Measurements from ENCODE around the gene IPO11. TPM values are rescaled to one million over a fixed set of nuclear protein-coding genes. Genes with fewer than 3 reads are reported as not detected.
"Not testable (repeated sequence)": the region's sequence is repeated elsewhere in the genome, so short reads cannot be mapped to it uniquely, and the experiment has no call there.

Gene IPO11
- total RNA-seq, 2 experiments from 2014 or later = 55.4 to 59.2 TPM

DNA sequence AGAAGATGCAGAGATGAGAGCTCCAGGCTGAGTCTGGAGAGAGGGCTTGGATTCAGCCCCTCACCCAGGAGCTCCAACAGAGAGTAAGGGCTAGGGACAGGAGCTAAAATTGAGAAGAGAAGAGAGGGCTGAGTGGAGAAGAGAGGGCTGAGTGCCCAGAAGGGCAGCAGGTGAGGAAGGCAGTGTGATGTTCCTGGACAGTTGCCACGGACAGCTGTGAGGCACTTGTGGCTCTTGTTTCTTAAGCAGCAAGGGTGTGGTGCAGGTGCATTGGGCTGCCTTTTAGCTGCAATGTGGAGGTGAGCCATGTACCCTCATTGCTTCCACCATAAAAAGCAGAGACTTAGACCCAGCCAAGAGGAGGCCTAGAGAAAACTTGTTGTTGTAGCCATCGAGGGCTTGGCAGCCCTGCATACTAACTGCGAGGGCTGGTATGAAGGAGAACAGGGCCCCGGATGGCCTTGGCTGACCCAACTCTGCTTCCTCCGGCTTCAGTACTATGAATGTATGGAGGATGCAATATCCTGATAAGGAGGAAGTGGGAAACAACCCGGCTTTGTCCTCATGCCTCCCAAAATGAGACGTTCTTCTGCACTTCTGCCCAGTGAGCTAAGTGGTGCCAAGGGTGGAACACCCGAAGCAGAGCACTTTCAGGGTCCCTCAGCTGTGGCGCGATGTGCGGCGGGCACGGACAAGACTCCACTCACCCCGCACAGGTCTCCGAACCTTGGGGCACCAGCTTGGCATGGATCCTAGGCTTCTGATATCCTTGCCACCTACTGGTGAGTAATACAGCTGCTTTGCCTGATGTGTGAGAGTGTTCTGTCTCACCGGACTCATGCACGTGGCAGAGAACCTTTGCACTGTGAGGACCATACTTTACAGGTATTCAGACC, 231.2 kb downstream of the IPO11 start:
- intact Hi-C loops (cut with micrococcal nuclease) = no loop called here
- no peak overlapping the region for H3K4me3 Mint-ChIP-seq
- ChIA-PET CTCF (no interaction called here), POLR2A (no interaction called here)
- H3K27ac Mint-ChIP-seq = no peak overlapping the region
- H3K9me3 Mint-ChIP-seq = no peaks in the 10 kb centered on the region
- H3K4me1 Mint-ChIP-seq (ENCODE audit: low read depth) = no peaks in the 10 kb centered on the region
- no peaks in the 10 kb centered on the region for H3K27me3 Mint-ChIP-seq
- DNase-seq = no peak
- no peaks in the 10 kb centered on the region for H3K36me3 Mint-ChIP-seq

DNA sequence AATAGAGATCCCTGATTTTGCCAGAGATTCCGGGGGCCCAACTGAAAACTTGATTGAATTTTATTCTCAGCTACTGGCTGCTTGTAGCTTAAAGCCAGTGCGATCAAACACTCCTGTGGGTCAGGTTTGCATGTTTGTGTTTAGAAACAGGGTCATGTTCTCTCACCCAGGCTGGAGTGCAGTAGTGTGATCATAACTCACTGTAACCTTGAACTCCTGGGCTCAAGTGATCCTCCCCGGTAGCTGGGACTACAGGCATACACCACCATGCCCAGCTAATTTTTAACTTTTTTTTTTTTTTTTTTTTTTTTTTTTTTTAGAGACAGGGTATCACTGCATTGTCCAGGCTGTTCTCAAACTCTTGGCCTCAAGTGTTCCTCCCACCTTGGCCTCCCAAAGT, 232.7 kb downstream of the IPO11 start:
- Mint-ChIP-seq H3K4me1 (ENCODE audit: low read depth) (no peaks in the 10 kb centered on the region), H3K27me3 (no peaks in the 10 kb centered on the region), H3K4me3 (no peak overlapping the region), H3K9me3 (no peaks in the 10 kb centered on the region), H3K36me3 (no peaks in the 10 kb centered on the region), H3K27ac (no peak overlapping the region)
- ChIA-PET CTCF (no interaction called here), POLR2A (no interaction called here)
- no peak for DNase-seq
- intact Hi-C loops (cut with micrococcal nuclease) = no loop called here

DNA sequence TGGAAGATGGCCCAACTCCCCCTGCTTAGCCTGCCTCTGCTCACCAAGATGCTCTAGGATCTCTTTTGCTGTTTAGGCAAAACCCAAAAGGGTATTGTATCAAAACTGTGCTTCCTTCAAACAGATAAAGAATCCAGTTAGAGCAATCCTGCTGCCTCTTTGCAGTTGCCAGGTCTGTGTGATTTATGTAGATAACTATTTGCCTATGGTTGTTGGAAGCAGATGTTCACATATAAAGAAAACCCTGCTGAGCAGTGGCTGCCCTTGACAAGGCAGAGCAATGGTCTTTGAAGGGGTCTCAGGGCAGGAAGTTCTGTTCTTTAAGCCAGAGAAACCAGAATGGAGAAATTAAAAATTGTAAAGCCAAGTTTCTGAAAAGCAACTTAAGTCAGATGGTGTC, 234.7 kb downstream of the IPO11 start:
- ChIA-PET POLR2A (no interaction called here), CTCF (no interaction called here)
- intact Hi-C loops (cut with micrococcal nuclease) = no loop called here
- no peak for DNase-seq
- Mint-ChIP-seq H3K27me3 (no peaks in the 10 kb centered on the region), H3K27ac (no peak overlapping the region), H3K4me1 (ENCODE audit: low read depth) (no peaks in the 10 kb centered on the region), H3K9me3 (no peaks in the 10 kb centered on the region), H3K4me3 (no peak overlapping the region), H3K36me3 (no peaks in the 10 kb centered on the region)

DNA sequence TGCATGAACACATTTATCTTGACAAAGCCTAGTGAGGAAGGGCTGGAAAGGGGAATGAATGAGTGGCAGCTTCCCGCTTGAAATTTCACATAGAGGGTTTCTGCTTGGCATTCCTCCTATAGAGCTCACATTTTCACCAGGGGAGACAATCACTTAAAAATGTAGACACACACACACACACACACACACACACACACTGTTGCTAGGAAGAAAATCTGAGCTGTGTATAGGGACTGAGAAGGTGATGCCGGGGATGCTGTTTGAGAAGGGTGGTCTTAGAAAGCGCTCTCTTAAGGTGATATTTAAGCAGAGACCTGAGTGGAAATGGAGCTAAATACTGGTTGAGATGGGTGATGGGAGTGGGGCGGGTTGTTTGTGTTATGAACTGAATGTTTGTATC, 236.5 kb downstream of the IPO11 start:
- Mint-ChIP-seq H3K4me1 (ENCODE audit: low read depth) (no peaks in the 10 kb centered on the region), H3K4me3 (no peak overlapping the region), H3K36me3 (no peaks in the 10 kb centered on the region), H3K27me3 (no peaks in the 10 kb centered on the region), H3K9me3 (no peaks in the 10 kb centered on the region), H3K27ac (no peak overlapping the region)
- POLR2A ChIA-PET = no interaction called here
- CTCF ChIA-PET = no interaction called here
- intact Hi-C loops (cut with micrococcal nuclease) = no loop called here
- no peak for DNase-seq

DNA sequence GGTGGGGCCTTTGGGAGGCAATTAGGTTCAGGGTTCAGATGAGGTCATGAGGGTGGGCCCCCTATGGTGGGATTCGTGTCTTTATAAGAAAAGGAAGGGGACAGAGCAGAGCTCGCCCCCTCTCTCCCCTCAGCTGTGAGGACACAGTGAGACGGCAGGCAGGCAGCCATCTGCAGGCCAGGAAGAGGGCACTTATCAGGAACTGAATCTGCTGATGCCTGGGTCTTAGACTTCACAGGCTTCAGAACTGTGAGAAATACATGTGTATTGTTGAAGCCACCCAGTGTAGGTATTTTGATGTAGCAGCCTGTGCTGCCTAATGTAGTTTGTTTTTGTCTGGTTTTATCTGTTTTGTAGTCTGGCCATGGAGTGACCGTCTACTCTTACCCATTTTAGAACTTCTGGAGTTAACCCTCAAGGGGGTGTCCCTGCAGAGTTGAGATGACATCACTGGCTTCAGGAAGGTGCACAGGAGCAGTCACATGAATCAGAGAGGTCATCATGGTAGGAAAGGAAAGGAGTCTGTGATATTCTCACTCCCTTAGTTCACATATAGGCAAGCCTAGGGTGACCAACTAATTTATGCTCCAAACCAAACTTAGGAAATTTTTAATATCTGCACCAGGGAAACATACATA, 237.0 kb downstream of the IPO11 start:
- Mint-ChIP-seq H3K9me3 (peaks cover 1% of the 10 kb centered on the region), H3K4me3 (no peak overlapping the region), H3K36me3 (no peaks in the 10 kb centered on the region), H3K4me1 (ENCODE audit: low read depth) (no peaks in the 10 kb centered on the region), H3K27me3 (no peaks in the 10 kb centered on the region), H3K27ac (no peak overlapping the region)
- CTCF ChIA-PET = no interaction called here
- DNase-seq = no peak
- POLR2A ChIA-PET = no interaction called here
- intact Hi-C loops (cut with micrococcal nuclease) = no loop called here

DNA sequence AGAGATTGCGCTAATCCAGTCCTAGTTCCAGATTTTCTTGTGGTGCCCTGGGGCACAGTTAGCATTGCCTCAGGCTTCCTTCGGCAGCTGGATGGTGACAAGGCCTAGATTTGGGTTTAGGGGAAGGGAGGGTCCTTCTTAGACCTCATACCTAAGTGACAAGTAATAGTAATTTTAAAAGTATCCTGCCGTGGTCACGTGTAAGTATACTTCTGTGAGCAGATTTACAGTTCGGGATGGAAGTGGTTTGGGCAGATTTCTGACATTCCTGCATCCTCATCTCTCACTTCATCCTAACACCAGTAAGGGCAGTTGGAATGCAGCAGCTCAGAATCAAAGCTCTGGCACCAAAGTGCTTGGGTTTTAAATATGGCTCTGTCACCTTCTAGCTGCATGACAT, 237.6 kb downstream of the IPO11 start:
- Mint-ChIP-seq H3K4me1 (ENCODE audit: low read depth) (no peaks in the 10 kb centered on the region), H3K36me3 (no peaks in the 10 kb centered on the region), H3K27ac (no peak overlapping the region), H3K4me3 (no peak overlapping the region), H3K9me3 (peaks cover 2% of the 10 kb centered on the region), H3K27me3 (no peaks in the 10 kb centered on the region)
- ChIA-PET CTCF (no interaction called here), POLR2A (no interaction called here)
- no peak for DNase-seq
- intact Hi-C loops (cut with micrococcal nuclease) = no loop called here

DNA sequence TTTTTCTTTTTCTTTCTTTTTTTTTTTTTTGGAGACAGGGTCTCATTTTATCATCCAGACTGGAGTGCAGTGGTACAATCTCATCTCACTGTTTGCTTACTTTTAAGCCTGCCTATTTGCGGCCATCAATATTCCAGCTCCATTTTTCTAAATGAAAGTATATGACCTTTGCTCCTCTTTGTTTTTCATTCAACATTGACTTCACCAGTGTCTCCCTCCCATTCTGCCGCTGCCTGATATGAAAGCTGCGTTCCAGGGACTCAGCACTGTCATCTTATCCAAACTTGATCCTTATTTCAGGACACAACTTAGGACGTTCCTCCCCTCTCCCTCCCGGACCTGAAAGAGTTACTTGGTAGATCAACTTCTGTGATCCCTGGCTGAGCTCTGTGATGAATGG, 239.7 kb downstream of the IPO11 start:
- no peak overlapping the region for H3K27ac Mint-ChIP-seq
- no peak overlapping the region for H3K4me3 Mint-ChIP-seq
- no peaks in the 10 kb centered on the region for H3K36me3 Mint-ChIP-seq
- POLR2A ChIA-PET = no interaction called here
- intact Hi-C loops (cut with micrococcal nuclease) = no loop called here
- CTCF ChIA-PET = no interaction called here
- H3K9me3 Mint-ChIP-seq = peaks cover 5% of the 10 kb centered on the region
- no peaks in the 10 kb centered on the region for H3K4me1 Mint-ChIP-seq (ENCODE audit: low read depth)
- no peak for DNase-seq
- H3K27me3 Mint-ChIP-seq = no peaks in the 10 kb centered on the region

DNA sequence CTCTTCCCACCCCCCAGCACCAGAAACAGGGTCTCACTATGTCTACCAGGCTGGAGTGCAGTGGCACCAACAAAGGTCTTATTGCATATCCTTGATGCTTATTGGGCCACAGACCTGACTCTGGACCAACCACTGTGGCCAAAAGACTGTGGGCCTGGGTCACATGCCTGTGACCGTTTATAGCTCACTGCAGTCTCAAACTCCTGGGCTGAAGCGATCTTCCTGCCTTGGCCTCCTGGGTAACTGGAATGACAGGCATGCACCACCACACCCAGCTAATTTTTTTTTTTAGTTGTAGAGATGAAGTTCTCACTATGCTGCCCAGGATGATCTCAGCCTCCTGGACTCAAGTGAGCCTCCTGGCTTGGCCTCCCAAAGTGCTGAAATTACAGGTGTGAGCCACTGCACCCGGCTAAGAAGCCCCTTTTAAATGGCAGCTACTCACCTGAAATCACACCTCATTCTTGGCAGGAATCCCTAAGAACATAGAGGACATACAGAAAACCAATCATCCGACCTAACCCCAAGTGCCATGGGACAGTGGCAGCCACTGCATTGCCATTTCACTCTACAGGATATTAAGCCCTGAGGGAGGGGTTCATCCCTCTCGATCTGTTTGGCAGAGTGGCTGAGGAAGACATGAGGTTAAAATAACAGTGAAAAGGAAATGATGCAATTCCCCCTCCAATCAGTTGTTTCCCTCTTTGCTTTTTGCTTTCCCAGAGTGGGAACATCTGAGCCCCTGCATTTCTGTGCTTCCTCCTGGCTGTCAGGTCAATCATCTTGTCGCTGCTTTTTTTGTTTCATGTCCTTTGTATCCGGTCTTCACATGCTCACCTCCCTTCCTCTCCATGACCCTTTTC, 240.7 kb downstream of the IPO11 start:
- intact Hi-C loops (cut with micrococcal nuclease) = no loop called here
- no peaks in the 10 kb centered on the region for H3K27me3 Mint-ChIP-seq

DNA sequence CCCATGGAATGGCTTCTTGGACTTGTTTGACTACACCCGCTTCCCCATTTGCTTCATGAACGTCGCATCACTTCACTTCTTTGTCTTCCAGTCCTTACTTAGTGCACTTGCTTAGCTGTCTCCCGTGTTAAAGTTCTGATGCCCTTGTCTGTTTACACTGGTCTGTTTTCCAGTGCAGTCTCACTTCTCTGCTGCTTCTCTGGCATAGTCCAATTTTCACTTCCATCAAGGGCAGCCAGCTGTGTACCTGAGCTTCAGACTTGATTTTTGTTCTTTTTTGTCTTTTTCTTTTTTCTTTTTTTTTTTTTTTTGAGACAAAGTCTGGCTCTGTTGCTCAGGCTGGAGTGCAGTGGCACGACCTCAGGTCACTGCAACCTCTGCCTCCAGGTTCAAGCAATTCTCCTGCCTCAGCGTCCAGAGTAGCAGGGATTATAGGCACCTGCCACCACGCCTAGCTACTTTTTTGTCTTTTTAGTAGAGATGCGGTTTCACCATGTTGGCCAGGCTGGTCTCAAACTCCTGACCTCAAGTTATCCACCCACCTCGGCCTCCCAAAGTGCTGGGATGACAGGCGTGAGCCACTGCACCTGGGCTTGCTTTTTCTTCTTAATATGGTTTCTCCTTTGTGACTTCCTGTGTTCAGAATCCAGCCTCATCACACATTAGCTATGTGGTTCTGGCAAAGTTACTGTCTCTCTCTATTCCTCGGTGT, 241.5 kb downstream of the IPO11 start:
- intact Hi-C loops (cut with micrococcal nuclease) = no loop called here
- DNase-seq = no peak
- POLR2A ChIA-PET = no interaction called here
- Mint-ChIP-seq H3K4me3 (no peak overlapping the region), H3K4me1 (ENCODE audit: low read depth) (no peaks in the 10 kb centered on the region), H3K27ac (no peak overlapping the region), H3K9me3 (peaks cover 17% of the 10 kb centered on the region), H3K36me3 (no peaks in the 10 kb centered on the region), H3K27me3 (no peaks in the 10 kb centered on the region)
- CTCF ChIA-PET = no interaction called here

More for the DNA sequence above, 240.7 kb downstream of the IPO11 start:
- Mint-ChIP-seq H3K4me3 (no peak overlapping the region), H3K9me3 (peaks cover 11% of the 10 kb centered on the region), H3K36me3 (no peaks in the 10 kb centered on the region), H3K27ac (no peak overlapping the region), H3K4me1 (ENCODE audit: low read depth) (no peaks in the 10 kb centered on the region)
- DNase-seq = no peak
- POLR2A ChIA-PET = no interaction called here
- CTCF ChIA-PET = no interaction called here

DNA sequence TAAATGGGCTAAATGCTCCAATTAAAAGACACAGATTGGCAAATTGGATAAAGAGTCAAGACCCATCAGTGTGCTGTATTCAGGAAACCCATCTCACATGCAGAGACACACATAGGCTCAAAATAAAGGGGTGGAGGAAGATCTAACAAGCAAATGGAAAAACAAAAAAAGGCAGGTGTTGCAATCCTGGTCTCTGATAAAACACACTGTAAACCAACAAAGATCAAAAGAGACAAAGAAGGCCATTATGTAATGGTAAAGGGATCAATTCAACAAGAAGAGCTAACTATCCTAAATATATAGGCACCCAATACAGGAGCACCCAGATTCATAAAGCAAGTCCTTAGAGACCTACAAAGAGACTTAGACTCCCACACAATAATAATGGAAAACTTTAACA, 245.2 kb downstream of the IPO11 start:
- CTCF ChIA-PET, POLR2A ChIA-PET: not testable (repeated sequence)

DNA sequence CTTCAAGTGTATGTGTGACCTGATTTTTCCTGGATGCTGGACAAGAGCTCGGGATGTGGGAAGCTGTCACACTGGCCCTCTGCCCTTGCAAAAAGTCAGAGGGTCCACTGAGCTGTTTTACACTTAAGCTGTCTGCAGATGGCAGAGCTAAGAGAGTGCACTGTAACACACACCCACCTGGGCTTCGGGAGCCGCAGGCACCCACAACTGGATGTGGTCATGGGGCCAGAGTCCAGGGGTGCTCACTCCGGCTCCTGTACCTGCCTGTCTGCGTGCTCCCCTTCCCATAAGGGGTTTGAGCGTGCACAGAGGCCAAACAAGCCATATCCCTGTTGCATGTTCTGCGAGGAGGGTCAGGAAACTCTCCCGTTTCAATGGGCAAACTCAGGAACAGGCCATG, 248.6 kb downstream of the IPO11 start:
- ChIA-PET POLR2A (no interaction called here), CTCF (no interaction called here)
- Mint-ChIP-seq H3K27ac (no peak overlapping the region), H3K36me3 (no peaks in the 10 kb centered on the region), H3K9me3 (peaks cover 21% of the 10 kb centered on the region), H3K4me3 (no peak overlapping the region), H3K27me3 (no peaks in the 10 kb centered on the region), H3K4me1 (ENCODE audit: low read depth) (no peaks in the 10 kb centered on the region)
- intact Hi-C loops (cut with micrococcal nuclease) = no loop called here
- DNase-seq = no peak

More for the DNA sequence above, 245.2 kb downstream of the IPO11 start:
- H3K36me3 Mint-ChIP-seq; H3K27ac Mint-ChIP-seq; H3K4me3 Mint-ChIP-seq; H3K27me3 Mint-ChIP-seq; H3K4me1 Mint-ChIP-seq (ENCODE audit: low read depth); DNase-seq; intact Hi-C loops (cut with micrococcal nuclease): not testable (repeated sequence)
- peaks cover 26% of the 10 kb centered on the region for H3K9me3 Mint-ChIP-seq

DNA sequence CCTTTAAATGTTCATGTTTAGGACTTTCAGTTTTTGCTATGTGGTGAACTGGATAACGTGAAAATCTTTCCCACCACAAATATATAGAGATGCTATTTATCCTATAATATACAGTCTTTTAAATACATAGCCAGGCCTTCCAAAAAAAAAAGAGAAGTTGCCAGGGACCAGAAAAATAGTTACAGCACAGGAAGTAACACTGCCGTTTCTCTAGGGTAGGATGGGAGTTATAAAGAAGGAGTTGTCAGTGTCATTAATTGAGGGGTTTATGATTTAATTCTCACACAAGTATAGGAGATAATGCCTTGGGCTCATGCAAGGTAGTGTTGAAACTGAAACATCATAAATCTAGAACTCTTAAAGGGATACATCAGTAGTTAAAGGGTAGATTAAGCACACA, 250.0 kb downstream of the IPO11 start:
- no peak for DNase-seq
- CTCF ChIA-PET = no interaction called here
- no peak overlapping the region for H3K4me3 Mint-ChIP-seq
- H3K36me3 Mint-ChIP-seq = no peaks in the 10 kb centered on the region
- no peaks in the 10 kb centered on the region for H3K4me1 Mint-ChIP-seq (ENCODE audit: low read depth)
- H3K27ac Mint-ChIP-seq = no peak overlapping the region
- no peaks in the 10 kb centered on the region for H3K27me3 Mint-ChIP-seq
- intact Hi-C loops (cut with micrococcal nuclease) = no loop called here
- POLR2A ChIA-PET = no interaction called here
- peaks cover 21% of the 10 kb centered on the region for H3K9me3 Mint-ChIP-seq

All from activated CD4-positive, alpha-beta memory T cell treated with anti-CD3 and anti-CD28 coated beads for 36 hours (primary cell).